GM19455 (cell line): ENCODE results near the gene SRSF6.
"Not testable (repeated sequence)": the region's sequence is repeated elsewhere in the genome, so short reads cannot be mapped to it uniquely, and the experiment has no call there.

Experiments
- ATAC-seq: cut with Tn5 transposase; IDR thresholded peaks from one replicate; pipeline ENCODE4 v1.9.1; 2021; ENCODE audit not compliant: unreplicated experiment

SRSF6 gene

DNA sequence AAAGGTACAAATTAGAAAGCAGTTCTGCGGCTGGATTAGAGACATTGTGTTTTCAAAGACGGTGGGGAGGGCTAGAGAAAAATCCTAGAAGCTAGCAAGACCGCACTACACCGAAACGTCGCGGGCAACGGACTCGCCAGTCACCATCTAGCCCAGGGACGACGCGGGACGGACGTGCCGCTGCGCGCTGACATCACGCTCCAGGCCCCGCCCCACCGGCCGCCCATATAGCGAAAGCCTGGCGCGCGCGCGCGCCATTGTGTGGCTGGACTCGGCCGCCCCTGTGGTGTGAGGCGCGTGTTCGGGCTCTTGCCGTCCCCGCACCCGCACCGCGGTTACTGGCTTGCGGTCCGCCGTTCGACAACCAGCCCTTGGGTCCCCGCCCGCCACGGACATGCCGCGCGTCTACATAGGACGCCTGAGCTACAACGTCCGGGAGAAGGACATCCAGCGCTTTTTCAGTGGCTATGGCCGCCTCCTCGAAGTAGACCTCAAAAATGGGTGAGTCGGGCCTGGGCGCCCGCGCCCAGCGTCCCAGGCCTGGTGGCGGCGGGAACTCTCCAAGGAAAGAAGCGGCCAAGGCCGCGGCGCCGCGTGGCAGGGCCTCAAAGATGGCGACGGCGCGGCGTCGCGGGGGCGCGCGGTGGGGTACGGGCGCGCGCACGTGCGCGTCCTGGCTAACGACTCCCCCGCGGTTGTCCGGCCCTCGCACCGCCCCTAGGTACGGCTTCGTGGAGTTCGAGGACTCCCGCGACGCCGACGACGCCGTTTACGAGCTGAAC, at the start of gene SRSF6:
TSS of gene SRSF6 (plus strand) at position 257 of the 782 bp plus-strand sequence. CDS start at position 395, 138 bp downstream.
- ATAC-seq, result peak; percentile 86

DNA sequence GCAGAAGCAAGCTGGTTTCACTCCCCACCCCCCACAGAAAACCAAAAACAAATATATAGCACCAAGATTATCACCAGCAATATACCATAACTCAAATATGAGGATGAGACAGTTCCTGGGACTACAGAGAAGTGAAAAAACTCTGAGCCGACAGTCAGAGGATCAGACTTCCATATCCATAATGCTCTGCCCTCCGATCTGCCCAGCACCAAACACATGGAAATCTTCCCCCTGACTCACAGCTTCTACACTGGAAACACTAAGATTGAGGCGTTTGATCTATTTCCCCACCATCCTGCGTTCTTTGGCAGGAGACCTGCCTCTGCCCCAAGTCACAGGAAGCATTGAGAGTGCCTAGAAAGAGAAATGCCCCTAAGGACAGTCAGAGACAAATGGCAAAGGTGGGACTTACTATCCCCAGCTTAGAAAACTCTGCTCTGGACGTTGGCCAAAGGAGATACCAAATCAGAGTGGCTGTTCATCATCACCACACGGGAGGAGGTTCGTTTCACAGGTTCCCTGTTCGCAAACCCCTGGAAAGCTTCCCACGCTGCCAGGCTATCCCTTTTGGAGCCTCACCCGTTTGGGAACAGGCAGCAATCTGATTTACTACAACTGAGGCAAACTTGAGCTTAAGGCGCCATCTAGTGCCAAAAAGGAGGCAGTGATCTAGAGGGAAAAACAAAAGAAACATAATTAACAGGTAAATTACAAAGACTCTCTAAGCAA, 48.7 kb upstream of the SRSF6 start:
- no peak for ATAC-seq

DNA sequence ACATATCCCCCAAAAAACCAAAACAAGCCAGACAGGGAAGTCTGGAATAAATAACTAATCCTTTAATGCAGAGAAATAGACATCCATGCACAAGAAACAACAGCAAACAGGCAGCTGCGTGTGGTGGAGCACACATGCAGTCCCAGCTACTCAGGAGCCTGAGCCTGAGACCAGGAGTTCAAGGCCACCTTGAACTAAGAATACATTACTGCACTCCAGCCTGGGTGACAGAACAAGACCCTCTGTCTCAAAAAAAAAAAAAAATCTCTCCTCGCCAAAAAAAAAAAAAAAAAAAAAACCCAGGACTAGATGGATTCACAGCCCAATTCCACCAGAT, 48.2 kb upstream of the SRSF6 start:
- ATAC-seq, result no peak

DNA sequence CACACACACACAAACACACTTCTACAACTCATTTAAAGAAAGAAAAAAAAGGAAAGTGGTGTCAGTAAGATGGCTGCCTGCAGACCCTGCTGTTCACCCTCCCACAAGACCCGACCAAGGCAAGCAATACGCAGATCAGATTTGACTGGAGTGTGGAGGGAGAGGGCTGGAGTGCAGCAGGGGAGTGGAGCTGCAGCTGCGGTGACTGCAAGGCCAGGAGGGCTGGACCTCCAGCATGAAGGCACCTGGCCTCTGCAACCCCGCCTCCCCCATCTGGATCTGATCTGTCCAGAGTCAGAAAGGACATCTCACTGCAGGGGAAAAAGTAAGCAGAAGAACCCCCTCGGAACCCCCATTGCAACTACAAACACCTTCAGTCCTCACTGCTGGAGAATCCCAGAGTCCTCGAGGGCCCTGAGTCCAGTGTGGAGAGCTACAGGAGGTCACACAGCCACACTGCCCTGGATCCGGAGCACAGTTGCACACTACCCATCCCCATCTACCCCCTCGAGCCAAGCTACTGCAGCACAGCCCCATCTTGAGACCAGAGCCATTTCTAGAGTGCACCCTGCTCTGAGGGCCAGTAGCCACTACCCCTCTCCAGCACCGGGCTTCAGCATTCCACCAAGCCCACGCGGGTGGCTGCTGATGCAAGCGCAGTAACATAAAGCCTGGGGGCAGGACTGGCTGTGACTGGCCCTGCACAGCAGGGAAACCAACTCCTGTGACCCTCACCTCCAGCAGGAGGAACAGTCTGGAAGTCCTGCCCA, 41.9 kb upstream of the SRSF6 start:
- ATAC-seq, result no peak

DNA sequence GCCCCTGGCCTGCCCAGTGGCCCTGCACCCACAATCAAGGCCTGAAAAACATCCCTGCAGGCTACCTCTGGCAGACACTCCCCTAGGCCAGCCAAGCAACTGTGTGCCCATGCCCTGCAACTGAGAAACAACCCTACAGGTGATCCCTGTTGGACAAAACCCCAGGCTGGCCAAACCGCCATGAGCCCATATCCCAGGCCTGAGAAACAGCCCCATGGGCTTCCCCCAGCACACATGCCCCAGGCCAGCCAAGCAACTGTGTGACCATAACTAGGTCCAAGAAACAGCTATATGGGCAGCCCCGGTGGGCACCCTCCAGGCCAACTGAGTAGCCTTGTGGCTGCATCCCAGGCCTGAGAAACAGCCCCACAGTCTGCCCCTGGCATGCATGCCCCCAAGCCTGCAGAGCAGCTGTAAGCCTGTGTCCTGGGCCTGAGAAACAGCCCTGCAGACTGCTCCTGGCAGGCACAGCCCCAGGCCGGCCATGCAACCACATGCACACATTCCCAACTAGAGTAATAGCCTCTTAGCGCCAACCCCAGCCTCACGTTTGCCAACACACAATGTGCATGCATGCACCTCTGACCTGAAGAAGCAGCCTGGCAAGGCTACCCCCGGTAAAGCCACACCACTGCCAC, 41.0 kb upstream of the SRSF6 start:
- ATAC-seq, result no peak

DNA sequence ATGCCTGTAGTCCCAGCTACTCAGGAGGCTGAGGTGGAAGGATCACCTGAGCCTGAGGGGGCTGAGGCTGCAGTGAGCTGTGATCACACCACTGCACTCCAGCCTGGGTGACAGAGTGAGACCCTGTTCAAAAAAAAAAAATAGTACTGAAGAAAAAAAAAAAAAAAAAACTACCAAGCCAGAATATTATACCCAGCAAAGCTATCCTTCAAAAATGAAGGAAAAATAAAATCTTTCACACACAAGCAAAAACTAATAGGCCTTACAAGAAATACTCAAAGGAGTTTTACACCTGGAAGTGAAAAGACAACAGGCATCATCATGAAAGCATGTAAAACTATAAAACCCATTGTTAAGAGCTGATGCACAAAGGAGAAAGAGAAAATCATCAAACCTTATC, 37.5 kb upstream of the SRSF6 start:
- no peak for ATAC-seq

DNA sequence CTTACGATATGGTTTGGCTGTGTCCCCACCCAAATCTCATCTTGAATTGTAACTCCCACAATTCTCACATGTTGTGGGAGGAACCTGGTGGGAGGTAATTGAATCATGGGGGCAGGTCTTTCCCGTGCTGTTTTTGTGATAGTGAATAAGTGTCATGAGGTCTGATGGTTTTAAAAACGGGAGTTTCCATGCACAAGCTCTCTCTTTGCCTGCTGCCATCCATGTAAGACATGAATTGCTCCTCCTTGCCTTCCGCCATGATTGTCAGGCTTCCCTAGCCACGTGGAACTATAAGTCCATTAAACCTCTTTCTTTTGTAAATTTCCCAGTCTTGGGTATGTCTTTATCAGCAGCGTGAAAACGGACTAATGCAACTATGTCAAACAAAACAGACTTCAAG, 36.8 kb upstream of the SRSF6 start:
- ATAC-seq, result not testable (repeated sequence)

DNA sequence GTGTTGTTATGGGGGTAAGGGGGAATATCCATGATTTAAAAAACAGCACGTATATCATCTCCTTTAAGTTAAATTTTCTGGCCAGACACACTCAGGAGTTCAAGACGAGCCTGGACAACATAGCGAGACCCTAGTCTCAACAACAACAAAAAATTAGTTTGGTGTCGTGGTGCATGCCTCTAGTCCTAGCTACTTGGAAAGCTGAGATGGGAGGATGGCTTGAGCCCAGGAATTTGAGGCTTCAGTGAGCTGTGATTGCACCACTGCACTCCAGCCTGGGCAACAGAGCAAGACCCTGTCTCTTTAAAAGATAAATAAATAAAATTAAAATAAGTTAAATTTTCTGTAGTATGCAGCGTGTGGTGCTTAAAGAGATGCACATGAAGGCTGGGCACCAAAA, 31.5 kb upstream of the SRSF6 start:
- ATAC-seq, result no peak

DNA sequence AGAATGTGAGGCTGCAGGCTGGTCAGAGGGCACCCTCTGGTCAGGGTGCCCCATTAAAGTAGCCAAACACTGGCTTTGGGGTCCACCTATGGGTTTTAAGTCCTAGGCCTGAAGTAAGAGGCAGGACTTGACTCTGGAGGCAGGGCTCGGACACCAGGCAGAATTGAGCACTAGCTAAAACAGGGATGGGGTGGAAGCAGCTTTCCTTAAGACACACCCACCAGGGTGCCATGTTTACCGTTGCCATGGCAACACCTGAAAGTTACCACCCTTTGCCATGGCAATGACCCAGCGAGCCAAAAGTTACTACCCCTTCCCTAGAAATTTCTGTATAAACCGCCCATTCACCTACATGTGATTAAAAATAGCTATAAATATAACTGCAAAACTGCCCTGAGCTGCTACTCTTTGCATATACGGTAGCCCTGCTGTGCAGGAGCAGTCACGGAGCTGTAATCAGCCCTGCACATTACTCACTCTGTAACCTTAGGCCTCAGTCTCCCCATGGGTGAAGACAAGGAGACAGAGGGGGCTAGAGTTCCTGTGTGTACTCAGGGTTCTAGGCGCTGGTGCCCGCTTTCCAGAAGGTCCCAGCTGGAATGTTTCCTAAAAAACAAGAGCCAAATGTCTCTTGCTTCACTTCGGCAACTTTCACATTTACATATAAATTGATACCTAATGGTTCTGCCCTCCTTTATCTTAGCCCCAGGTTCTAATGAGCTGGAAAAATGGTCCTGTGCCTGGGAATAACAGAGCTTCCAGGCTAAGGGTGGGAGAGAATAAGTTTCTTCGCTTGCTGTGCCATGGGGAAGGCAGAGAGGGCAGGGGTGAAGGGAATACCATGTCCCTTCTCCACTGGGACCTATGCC, 27.2 kb upstream of the SRSF6 start:
- ATAC-seq, result no peak

DNA sequence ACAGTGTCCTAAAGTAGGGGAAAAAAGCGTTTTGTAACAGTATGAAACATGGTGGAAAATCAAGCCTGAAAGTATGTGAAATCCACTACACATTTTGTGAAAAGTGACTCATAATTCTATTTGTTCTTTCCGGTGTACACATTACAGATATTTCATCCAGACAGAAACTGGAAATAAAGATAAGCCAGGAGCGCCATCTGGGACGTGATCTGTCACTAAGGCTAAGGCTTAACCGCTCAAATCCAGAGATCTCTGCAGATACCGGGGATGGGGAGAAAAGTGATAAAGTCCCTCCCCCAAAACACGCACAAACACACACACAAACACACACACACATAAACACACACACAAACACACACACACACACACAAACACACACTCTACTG, 26.6 kb upstream of the SRSF6 start:
- ATAC-seq, result no peak

DNA sequence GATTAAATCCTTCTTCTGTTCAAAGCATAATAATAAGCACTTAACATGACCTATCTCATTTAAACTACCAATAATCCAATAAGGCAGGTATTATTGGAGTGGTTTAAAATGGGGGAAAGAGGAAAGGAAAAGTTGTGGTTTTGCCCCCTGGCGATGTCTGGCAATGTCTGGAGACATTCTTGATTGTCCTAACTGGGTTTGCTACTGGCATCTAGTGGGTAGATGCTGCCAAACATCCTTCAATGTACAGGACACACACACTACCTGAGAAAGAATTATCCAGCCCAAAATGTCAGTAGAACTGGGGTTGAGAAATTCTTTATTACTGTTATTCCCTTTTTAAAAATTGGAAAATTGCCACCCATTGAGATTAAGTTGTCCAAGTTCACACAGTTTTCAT, 25.2 kb upstream of the SRSF6 start:
- ATAC-seq, result no peak

DNA sequence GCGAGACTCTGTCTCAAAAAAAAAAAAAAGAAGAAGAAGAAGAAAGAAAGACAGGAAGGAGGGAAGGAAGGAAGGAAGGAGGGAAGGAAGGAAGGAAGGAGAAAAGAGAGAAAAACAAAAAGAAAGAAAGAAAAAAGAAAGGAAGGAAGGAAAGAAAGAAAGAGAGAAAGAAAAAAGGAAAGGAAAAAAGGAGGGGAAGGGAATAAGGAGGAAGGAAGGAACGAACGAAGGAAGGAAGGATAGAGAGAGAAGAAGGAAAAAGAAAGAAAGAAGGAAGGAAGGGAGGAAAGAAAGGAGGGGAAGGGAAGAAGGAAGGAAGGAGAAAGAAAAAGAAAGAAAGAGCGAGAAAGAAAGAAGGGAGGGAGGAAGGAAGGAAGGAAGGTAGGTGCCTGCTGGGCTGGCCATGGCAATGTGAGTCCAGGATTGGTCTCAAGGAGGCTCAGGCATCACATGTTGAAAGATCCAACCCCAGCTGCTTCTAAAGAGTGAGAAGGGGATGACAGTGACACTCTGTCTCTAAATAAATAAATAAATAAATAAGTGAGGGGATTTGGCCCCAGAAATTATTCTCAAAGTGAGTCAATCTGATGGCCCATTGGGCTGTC, 24.3 kb upstream of the SRSF6 start:
- ATAC-seq, result no peak

DNA sequence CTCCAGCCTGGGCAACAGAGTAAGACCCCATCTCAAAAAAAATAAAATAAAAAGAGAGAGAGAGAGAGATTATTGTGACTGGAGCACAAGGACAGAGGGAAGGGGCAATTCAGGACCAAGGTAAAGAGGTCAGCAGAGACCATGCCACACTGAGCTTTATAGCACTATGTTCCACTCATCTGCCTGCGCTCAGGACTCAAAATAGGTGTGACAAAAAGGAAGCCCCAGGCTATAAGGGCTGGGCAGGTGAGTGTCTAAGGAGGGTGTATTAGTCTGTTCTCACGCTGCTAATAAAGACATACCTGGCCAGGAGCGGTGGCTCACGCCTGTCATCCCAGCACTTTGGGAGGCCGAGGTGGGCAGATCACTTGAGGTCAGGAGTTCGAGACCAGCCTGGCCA, 23.1 kb upstream of the SRSF6 start:
- no peak for ATAC-seq

DNA sequence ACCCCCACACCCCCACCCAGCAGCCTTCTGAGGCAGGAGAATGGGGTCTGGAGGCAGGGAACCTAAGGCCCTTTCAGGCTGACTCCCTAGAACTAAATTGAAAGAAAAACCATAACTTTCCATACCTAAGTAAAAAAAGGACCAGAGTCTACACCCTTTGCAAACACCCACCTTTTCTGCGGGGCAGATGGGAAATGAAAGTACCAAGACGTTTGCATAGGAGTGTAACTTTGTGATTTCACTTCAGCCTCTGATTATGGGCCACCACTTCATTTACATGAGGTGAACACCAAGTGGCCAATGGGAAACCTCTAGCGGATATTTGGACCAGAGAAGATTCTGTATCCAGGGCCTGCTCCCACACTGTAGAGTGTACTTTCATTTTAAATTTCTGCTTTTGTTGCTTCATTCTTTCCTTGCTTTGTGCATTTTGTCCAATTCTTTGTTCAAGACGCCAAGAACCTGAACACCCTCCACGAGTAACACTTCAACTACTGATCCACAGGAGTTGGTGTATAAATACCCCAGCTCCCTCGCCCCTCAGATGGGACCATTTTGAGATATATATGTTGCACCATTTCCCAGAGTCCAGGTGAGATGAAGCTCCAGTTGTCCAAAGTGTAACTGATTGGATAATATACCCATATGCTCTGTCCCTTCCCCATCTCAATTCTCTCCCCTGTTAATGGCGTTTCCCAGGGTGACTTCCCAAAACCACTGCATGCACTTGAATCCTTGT, 18.9 kb upstream of the SRSF6 start:
- ATAC-seq, result peak; percentile 84

DNA sequence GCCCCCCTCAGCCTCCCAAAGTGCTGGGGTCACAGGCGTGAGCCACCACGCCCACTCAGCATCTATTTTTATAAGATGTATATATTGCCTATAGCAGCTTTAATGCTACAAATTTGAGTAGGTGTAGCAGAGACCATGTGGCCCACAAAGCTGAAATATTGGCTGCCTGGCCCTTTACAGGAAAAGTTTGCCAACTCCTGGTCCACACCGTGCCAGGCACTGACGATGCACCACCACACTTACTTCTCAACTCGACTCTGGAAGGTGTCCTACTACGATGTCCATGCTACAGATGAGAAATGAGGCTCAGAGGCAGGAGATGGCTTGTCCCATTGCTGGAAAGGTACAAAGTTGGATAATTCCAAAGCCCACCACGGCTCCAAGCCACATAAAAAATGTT, 17.2 kb upstream of the SRSF6 start:
- ATAC-seq, result no peak

DNA sequence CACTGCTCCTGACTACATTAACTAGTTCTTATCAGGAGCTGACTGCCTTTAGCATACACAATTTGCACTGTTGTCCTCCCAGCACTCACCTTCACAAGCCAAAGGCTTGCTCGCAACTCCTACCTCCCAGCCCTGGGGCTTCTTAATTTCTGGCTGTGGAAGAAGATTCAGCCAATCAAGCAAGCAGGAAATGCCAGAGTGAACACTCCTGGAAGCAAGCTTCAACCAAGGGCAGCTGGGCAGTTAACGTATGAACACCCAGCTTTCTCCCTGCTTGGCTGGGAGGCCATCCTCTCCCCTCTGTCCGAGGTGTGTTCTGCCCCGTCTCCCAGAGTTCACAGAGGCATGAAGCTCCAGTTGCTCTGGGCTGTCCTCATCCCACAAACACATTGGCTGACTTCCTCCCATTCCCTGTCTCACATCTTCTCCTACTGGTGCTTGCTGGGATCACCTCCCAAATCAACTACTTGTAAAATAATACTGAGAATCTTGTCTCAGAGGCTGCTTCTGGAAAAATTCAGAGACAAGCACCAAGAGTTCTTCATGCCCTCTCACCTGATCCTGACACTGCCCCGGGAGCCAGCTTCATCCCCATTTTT, 15.3 kb upstream of the SRSF6 start:
- no peak for ATAC-seq

DNA sequence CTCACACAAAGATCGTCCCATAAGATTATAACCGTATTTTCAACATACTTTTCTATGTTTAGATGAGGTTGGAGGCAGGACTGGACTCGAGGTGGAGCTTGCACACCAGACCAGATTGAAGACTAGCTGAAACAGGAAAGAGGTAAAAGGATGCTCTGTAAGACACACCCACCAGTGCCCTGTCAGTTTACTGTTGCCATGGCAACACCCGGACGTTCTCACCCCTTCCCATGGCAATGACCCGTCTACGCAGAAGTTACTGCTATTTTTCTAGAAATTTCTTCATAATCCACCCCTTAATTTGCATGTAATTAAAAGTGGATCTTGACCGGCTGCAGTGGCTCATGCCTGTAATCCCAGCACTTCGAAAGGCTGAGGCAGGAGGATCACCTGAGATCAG, 13.6 kb upstream of the SRSF6 start:
- ATAC-seq, result no peak

DNA sequence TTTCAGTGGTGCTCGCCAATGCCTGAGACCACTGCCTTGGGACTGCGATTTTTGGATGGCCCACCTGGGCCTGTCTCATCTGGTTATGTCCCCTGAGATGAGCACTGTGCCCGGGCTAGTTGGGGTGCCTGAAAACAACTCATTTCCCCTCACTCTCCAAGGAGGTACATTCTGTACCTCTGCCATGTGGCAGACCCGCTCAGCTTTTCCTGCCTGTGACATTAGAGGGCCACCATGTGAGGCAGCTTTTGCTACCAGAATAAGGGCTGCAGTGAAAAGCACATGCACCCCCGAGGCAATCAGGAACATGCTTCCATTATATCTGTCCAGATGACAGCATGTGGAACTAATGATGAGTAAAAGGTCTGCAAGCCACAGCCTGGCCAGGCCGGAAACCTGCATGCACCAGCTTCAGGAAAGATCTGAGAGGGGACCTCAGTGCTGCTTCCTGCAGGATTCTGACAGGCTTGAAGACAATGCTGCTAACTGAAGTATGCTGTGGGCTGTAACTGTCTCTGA, 11.3 kb upstream of the SRSF6 start:
- ATAC-seq, result no peak

DNA sequence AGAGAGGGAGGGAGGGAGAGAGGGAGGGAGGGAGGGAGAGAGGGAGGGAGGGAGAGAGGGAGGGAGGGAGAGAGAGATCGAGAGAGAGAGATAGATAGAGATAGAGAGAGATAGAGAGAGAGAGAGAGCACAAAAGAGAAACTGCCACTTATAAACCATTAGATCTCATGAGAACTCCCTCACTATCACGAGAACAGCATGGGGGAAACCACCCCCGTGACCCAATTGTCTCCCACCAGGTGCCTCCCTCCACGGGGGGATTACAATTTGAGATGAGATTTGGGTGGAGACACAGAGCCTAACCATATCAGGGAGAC, 9.3 kb upstream of the SRSF6 start:
- not testable (repeated sequence) for ATAC-seq
